GM23248 (cell line): ENCODE data around the gene ZNF462.

Experiments
- EZH2 ChIP-seq: fragments of 200-600 bp; sonication (generic); IDR thresholded peaks from 2 replicates; pipeline ENCODE4 v1.6.1; 2018; ENCODE audit warnings: antibody characterized with exemption, mild to moderate bottlenecking; ENCODE audit not compliant: insufficient read depth, poor library complexity, severe bottlenecking
- EZH2phosphoT487 ChIP-seq: fragments of 200-600 bp; sonication (generic); IDR thresholded peaks from 2 replicates; pipeline ENCODE4 v1.6.1; 2018; ENCODE audit warnings: antibody characterized with exemption, moderate library complexity, mild to moderate bottlenecking, low read depth; ENCODE audit not compliant: insufficient read depth

- TF ChIP-seq EZH2phosphoT487: no peak
- TF ChIP-seq EZH2: no peak
These were observed 162.5 kb downstream of the ZNF462 start for GRCh38 chr9:107025260-107026035.
